Mesothelial cell of epicardium (in vitro differentiated cells): ENCODE measurements around the gene MAN1B1. TPM values are rescaled to one million over a fixed set of nuclear protein-coding genes. Genes with fewer than 3 reads are reported as not detected.

Source experiments
- DNase-seq, 2 experiments: peaks; one replicate each; pipeline ENCODE4 v3.0.0; 2021; ENCODE audit warnings: low spot score in 2 of 2; ENCODE audit not compliant: unreplicated experiment in 2 of 2
- H3K27ac Mint-ChIP-seq: 2 replicates; pipeline ENCODE4 v1.8.0; 2021; ENCODE audit warnings: mixed read lengths
- H3K27me3 Mint-ChIP-seq: 2 replicates; pipeline ENCODE4 v1.8.0; 2021; ENCODE audit warnings: low read depth, mixed read lengths
- H3K36me3 Mint-ChIP-seq: 2 replicates; pipeline ENCODE4 v1.8.0; 2021; ENCODE audit warnings: mixed read lengths
- H3K4me1 Mint-ChIP-seq: 2 replicates; pipeline ENCODE4 v1.8.0; 2021; ENCODE audit warnings: mixed read lengths
- H3K4me3 Mint-ChIP-seq: 2 replicates; pipeline ENCODE4 v1.8.0; 2021; ENCODE audit warnings: mild to moderate bottlenecking, moderate library complexity, mixed read lengths
- H3K9me3 Mint-ChIP-seq: 2 replicates; pipeline ENCODE4 v1.8.0; 2021; ENCODE audit warnings: mixed read lengths
- total RNA-seq: library from RNA; stranded (reverse); gene quantifications from 3 replicates; pipeline ENCODE4 v1.2.1, GENCODE V29; 2021
- TF ChIP-seq, protein P1 (sequence below): fragments of 200-600 bp; sonication (generic); IDR thresholded peaks from one replicate; pipeline ENCODE4 v1.5.0; 2021; ENCODE audit warnings: antibody characterized with exemption; ENCODE audit not compliant: unreplicated experiment

MAN1B1 gene
- total RNA-seq, 1 donor from 2014 or later: 65.1 TPM

DNA sequence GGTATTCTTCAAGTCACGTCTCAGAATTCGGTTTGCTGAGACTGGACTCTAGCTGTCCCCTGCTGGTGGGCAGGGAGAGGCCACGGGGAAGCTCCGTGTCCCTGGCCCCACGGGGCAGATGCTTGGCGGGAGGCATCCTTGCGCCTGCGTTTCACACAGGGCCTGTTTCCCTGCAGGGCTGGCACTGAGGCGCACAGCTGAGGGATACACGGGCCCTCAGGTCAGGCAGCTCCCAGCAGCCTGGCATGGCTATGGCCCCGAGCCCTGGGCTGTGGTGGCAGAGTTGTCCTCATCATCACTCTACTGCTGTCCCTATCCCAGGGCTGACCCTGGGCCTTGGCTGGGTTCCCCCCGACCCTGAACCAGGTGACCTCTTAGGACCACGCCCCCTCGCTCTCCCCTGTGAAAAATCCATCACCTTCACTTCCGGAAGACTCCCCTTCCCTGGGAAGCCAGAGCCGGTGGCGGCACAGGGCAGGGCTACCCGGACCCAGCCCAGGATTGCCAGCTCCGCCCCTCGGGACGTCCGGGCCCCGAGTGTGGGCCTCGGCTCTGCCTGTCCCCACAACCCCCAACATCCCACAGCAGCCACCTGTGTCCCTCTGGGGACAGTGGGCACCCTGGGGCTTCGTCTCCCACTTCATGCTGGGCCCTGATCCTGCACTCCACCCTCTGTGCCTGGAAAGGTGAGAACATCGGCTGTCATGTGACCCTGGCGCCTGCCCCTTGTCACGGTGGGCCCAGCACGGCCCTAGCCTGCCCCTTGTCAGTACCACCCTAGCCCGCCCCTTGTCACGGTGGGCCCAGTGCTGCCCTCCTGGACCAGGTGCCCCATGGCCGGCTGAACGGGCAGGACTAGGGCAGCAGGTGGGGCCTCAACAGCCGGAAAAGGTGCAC lies 22.7 kb downstream of the MAN1B1 start:
- Mint-ChIP-seq H3K27ac (no peak overlapping the region), H3K27me3 (no peaks in the 10 kb centered on the region), H3K4me1 (no peaks in the 10 kb centered on the region), H3K9me3 (no peaks in the 10 kb centered on the region), H3K4me3 (no peak overlapping the region), H3K36me3 (peaks cover 11% of the 10 kb centered on the region)
- DNase-seq: no peak
- TF ChIP-seq, protein P1, sequence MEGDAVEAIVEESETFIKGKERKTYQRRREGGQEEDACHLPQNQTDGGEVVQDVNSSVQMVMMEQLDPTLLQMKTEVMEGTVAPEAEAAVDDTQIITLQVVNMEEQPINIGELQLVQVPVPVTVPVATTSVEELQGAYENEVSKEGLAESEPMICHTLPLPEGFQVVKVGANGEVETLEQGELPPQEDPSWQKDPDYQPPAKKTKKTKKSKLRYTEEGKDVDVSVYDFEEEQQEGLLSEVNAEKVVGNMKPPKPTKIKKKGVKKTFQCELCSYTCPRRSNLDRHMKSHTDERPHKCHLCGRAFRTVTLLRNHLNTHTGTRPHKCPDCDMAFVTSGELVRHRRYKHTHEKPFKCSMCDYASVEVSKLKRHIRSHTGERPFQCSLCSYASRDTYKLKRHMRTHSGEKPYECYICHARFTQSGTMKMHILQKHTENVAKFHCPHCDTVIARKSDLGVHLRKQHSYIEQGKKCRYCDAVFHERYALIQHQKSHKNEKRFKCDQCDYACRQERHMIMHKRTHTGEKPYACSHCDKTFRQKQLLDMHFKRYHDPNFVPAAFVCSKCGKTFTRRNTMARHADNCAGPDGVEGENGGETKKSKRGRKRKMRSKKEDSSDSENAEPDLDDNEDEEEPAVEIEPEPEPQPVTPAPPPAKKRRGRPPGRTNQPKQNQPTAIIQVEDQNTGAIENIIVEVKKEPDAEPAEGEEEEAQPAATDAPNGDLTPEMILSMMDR: no peak

DNA sequence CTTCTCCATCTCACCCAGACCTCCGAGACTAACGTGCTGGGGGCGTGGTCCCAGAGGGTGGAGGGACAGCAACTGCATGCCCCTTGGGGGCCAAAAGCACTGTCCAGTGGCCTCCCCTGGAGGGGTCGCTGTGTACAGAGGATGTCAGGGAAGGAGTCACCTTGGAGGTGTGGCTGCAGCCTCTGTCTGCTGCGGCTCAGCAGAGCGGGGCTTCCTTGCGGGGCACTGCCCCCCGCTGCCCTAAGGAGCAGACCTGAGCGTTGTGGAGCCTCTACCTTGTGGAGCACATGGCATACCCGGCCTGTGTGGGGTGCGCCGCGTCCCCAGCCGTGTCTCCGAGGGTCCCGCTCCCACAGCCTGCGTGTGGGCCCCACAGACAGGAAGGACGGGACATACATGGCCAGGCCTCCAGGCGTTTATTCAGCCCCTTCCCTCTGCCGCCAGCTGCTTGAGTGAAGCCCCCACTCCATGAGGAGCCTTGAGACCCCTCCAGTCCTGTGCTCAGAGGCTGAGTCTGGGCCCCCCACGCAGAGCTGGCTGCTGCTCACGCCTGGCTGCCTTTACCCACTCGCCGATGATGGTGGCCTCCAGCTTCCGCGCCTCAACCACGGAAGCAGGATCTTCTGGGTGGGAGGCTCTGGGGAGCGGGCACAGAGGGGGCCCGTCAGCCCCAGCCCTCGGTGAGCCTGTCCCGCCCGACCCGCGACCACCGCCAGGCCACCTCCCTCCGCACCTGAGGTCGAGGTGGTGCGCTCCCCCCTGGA lies 23.5 kb downstream of the MAN1B1 start:
- H3K9me3 Mint-ChIP-seq: no peaks in the 10 kb centered on the region
- H3K4me1 Mint-ChIP-seq: no peaks in the 10 kb centered on the region
- no peak overlapping the region for H3K27ac Mint-ChIP-seq
- DNase-seq: no peak
- no peak overlapping the region for H3K4me3 Mint-ChIP-seq
- TF ChIP-seq, protein P1: no peak
- H3K27me3 Mint-ChIP-seq: no peaks in the 10 kb centered on the region
- H3K36me3 Mint-ChIP-seq: peaks cover 8% of the 10 kb centered on the region

DNA sequence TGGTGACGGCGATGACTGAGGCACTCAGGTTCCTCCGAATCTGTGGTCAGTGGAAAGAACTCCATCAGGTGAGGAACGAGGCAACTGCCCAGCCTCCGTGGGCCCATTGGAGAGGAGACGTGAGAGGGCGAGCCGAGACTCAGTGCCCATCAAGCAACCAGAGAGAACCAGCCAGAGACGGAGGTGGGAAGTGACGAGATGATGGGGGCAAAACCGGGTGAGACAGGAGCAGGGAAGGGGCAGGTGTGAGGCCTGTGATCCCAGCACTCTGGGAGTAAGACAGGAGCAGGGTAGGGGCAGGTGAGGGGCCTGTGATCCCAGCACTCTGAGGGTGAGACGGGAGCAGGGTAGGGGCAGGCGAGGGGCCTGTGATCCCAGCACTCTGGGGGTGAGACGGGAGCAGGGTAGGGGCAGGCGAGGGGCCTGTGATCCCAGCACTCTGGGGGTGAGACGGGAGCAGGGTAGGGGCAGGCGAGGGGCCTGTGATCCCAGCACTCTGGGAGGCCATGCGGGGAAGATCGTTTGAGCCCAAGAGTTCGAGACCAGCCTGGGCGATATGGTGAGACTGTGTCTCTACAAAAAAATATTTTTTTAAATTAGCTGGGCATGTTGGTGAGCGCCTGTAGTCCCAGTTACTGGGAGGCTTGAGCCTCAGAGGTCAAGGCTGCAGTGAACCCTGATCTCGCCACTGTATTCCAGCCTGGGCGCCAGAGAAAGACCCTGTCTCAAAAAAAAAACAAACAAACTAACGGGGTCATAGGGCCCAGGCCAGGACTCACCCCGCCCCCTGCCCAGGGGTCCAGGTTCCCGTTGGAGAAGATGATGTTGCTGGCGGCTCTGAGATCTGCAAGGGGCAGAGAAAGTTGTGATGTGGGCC lies 24.4 kb downstream of the MAN1B1 start:
- H3K27ac Mint-ChIP-seq: no peak overlapping the region
- H3K27me3 Mint-ChIP-seq: no peaks in the 10 kb centered on the region
- TF ChIP-seq, protein P1: no peak
- no peaks in the 10 kb centered on the region for H3K9me3 Mint-ChIP-seq
- peaks cover 3% of the 10 kb centered on the region for H3K36me3 Mint-ChIP-seq
- H3K4me1 Mint-ChIP-seq: peaks cover under 1% of the 10 kb centered on the region
- H3K4me3 Mint-ChIP-seq: no peak overlapping the region
- no peak for DNase-seq

DNA sequence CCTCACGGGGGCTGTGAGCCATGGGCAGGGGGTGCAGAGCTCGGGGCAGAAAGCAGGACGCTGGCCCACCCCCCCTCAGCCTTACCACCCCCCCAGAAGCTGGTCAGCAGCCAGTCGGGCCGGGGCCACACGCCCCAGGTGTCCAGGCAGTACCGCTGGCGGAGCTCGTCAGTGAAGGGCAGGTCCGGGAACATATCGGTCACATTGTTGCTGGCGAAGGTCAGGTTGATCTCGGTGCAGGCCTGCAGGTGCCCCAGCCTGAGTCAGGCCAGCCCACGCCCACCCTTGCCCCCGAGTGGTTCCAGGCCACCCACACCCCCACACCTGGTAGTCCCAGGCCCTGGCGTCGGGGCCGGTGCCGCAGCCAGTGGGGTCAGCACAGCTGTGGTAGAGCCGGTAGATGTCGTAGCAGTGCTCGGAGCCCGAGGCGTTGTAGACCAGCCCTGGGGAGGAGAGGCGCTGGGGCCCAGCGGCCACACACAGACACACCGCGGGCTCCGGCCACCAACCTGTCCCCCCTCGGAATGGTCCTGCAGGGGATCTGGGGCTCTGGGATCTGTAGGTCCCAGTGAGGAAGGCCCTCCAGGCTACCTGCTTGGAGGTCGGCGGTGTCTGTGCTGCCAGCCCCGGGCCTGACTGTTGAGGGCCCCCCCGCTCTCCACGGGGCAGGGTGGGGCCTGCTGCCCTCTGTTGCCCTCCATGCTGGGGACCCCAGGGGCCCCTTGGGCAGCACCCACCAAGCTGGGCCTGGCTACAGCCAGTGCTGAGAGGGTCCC lies 25.2 kb downstream of the MAN1B1 start:
- Mint-ChIP-seq H3K4me1 (peaks cover 9% of the 10 kb centered on the region), H3K27me3 (no peaks in the 10 kb centered on the region), H3K4me3 (no peak overlapping the region), H3K27ac (no peak overlapping the region), H3K36me3 (peaks cover 3% of the 10 kb centered on the region), H3K9me3 (no peaks in the 10 kb centered on the region)
- TF ChIP-seq, protein P1: no peak
- no peak for DNase-seq
